ENCODE measurements around the gene DPEP2. TPM values are rescaled to one million over a fixed set of nuclear protein-coding genes. Genes with fewer than 3 reads are reported as not detected.

DPEP2 gene
- total RNA-seq, 1 donor from 2014 or later = 0.99 TPM

GRCh38 chr16:67962135-67962534, 37.1 kb downstream of the DPEP2 start:
- Histone ChIP-seq H3K36me3 (peaks cover 57% of the 10 kb centered on the region), H3K27ac (replicated peaks) (peak overlapping the region; percentile 100), H3K9me3 (replicated peaks) (no peaks in the 10 kb centered on the region), H3K4me3 (no peak overlapping the region), H3K27me3 (ENCODE audit: low read depth) (no peaks in the 10 kb centered on the region), H3K4me1 (peaks cover 97% of the 10 kb centered on the region)
- intact Hi-C loops (cut with micrococcal nuclease) = no loop called here
- TF ChIP-seq, protein P1, sequence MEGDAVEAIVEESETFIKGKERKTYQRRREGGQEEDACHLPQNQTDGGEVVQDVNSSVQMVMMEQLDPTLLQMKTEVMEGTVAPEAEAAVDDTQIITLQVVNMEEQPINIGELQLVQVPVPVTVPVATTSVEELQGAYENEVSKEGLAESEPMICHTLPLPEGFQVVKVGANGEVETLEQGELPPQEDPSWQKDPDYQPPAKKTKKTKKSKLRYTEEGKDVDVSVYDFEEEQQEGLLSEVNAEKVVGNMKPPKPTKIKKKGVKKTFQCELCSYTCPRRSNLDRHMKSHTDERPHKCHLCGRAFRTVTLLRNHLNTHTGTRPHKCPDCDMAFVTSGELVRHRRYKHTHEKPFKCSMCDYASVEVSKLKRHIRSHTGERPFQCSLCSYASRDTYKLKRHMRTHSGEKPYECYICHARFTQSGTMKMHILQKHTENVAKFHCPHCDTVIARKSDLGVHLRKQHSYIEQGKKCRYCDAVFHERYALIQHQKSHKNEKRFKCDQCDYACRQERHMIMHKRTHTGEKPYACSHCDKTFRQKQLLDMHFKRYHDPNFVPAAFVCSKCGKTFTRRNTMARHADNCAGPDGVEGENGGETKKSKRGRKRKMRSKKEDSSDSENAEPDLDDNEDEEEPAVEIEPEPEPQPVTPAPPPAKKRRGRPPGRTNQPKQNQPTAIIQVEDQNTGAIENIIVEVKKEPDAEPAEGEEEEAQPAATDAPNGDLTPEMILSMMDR (IDR thresholded peaks at IDR 0.05; ENCODE audit: borderline replicate concordance) = no peak
- DNase-seq = no peak

DNA sequence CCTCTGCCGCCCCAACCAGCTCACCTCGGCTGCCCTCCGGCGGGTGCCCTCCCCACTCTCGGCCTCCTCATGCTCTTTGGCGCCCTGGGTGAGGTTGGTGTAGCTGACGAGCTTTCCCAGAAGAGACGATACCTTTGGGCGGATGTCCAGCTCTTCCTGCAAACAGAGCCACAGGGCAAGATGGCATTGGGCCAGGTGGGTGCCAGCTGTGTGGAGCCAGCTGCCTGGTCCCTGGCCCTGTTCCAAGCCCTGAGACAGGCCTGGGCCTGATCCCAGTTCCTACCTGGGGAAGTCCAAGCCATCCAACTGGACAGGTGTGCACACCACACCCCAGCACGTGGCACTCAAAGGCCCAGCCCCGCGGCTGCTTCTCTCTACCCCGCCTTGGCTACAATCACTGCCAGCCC, 37.7 kb downstream of the DPEP2 start:
- DNase-seq = no peak
- no peaks in the 10 kb centered on the region for H3K9me3 ChIP-seq (replicated peaks)
- peak overlapping the region; percentile 100 for H3K27ac ChIP-seq (replicated peaks)
- peaks cover 91% of the 10 kb centered on the region for H3K4me1 ChIP-seq
- H3K27me3 ChIP-seq (ENCODE audit: low read depth) = no peaks in the 10 kb centered on the region
- intact Hi-C loops (cut with micrococcal nuclease) = no loop called here
- peak overlapping the region; percentile 37 for H3K4me3 ChIP-seq
- peaks cover 63% of the 10 kb centered on the region for H3K36me3 ChIP-seq
- TF ChIP-seq, protein P1 (IDR thresholded peaks at IDR 0.05; ENCODE audit: borderline replicate concordance) = no peak

DNA sequence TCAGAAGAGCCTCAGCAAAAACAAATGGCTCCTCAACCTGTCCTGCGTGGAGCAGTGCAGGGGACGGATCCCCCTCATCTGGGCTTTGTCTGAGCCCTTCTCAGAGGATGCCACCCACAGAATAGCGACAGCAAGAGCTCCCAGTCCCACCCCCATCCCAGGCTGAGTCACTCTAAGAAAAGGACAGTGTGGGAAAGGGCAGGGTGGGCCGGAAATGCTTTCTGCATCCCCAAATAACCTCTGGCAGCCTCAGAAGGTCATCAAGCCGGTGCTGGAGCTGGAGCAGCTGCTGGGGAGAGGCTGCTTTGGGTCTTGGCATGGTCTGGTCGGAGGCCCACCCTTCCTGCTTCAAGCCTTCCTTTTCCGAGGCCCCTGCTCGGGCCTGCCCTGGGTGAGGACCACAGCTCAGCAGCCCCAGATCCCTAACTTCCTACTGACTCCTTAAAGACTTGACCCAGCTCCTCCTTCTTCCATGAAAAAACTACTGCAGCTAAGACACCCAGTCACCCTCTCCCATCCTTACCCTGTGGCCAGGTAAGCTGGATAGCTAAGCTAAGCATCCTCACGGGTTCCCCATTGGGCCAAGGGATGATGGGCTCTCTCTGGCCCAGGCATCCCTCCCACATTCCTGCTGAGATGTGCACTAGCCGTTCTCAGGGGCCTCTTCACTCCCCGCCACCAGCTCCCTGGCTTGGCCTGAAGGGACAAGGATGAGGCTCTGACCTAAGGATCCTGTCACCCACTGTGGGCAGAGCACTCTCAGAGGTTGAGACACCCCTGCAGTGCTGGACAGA, 39.6 kb downstream of the DPEP2 start:
- H3K9me3 ChIP-seq (replicated peaks) = no peaks in the 10 kb centered on the region
- peaks cover 81% of the 10 kb centered on the region for H3K36me3 ChIP-seq
- H3K4me1 ChIP-seq = peaks cover 78% of the 10 kb centered on the region
- DNase-seq = peak; percentile 84
- H3K27ac ChIP-seq (replicated peaks) = peak overlapping the region; percentile 100
- H3K4me3 ChIP-seq = peak overlapping the region; percentile 37
- intact Hi-C loops (cut with micrococcal nuclease) = no loop called here
- no peaks in the 10 kb centered on the region for H3K27me3 ChIP-seq (ENCODE audit: low read depth)
- TF ChIP-seq, protein P1 (IDR thresholded peaks at IDR 0.05; ENCODE audit: borderline replicate concordance) = no peak

DNA sequence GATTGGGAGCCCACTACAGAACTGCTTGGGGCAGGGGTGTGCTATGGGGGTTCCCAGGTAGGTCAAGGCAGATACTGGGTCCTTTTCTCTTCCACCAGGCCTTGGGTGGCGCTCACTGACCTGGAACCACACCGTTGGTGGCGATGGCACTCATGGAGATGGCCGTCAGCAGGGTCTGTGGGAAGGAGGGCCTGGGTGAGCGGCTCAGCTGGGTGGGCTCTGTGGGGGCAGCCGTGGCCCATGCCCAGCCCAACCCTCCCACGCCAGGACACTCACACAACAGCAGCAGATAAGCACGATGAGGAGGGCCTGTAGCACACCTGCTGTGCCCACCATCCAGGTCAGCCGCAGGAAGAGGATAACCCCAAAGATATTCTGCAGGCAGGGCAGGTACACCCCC, 41.7 kb downstream of the DPEP2 start:
- H3K4me3 ChIP-seq = no peak overlapping the region

DNA sequence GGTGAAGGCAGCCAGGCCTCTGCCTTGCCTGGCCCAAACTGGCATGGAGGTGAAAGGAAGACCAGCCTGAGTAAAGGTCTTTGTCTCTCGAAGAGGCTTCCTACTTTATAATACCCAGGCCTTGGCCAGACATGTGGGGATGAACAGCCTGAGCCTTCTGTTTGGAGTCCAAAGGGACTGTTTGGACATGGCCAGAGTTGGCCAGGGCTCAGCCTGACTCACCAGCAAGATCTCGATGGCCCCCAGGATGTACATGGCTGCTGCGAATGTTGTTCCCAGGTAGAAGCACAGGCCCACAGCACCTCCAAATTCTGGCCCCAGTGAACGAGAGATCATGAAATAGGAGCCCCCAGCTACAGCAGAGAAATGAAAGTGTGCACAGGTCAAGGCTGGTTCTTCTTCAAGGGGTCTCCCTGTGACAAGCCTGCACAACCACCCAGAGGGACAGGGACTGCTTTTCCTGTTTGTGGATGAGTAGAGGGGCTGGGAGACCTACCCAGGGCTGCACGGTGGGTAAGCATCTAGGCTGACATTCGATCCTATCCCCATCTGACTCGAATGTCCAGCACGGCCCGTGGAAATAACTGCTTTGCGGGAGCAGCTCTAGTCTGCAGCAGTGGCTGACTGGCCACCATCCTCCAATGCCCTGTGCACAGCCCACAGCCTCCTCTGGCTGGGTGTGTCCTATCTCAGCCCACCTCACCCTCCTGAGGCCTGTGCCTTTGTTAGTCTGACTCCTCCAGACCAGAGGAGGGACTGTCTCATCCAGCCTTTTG, 44.7 kb downstream of the DPEP2 start:
- Histone ChIP-seq H3K4me1 (peaks cover 55% of the 10 kb centered on the region), H3K27me3 (ENCODE audit: low read depth) (no peaks in the 10 kb centered on the region), H3K9me3 (replicated peaks) (no peaks in the 10 kb centered on the region), H3K27ac (replicated peaks) (peak overlapping the region; percentile 12), H3K4me3 (no peak overlapping the region), H3K36me3 (peaks cover 94% of the 10 kb centered on the region)
- TF ChIP-seq, protein P1 (IDR thresholded peaks at IDR 0.05; ENCODE audit: borderline replicate concordance) = no peak
- intact Hi-C loops (cut with micrococcal nuclease) = no loop called here
- no peak for DNase-seq

More for the DNA sequence above, 41.7 kb downstream of the DPEP2 start:
- TF ChIP-seq, protein P1 (IDR thresholded peaks at IDR 0.05; ENCODE audit: borderline replicate concordance) = no peak
- Histone ChIP-seq H3K4me1 (peaks cover 68% of the 10 kb centered on the region), H3K9me3 (replicated peaks) (no peaks in the 10 kb centered on the region), H3K27me3 (ENCODE audit: low read depth) (no peaks in the 10 kb centered on the region), H3K36me3 (peaks cover 93% of the 10 kb centered on the region), H3K27ac (replicated peaks) (peak overlapping the region; percentile 100)
- intact Hi-C loops (cut with micrococcal nuclease) = no loop called here
- DNase-seq = no peak
